ENCODE results near the gene REL.

Gene REL

GRCh38 chr2:60881047-60881932 is at the start of gene REL:
REL (plus strand) TSS chr2:60881574; CDS start chr2:60881841, 267 bp downstream.
- peaks cover 21% of the 10 kb centered on the region for H3K4me1 ChIP-seq (ENCODE audit: insufficient read depth, poor library complexity, severe bottlenecking)
- no peaks in the 10 kb centered on the region for H3K27me3 ChIP-seq (ENCODE audit: insufficient read depth, poor library complexity, severe bottlenecking)
- no peaks in the 10 kb centered on the region for H3K36me3 ChIP-seq (ENCODE audit: low read depth)
- TF ChIP-seq CTCF (IDR thresholded peaks at IDR 0.05; ENCODE audit: poor library complexity, severe bottlenecking) = no peak
- no peaks in the 10 kb centered on the region for H3K9me3 ChIP-seq (ENCODE audit: severe bottlenecking)
- H3K27ac ChIP-seq (ENCODE audit: poor library complexity, severe bottlenecking) = peak within 1 kb of the TSS; percentile 76
- peak; percentile 84 for ATAC-seq (ENCODE audit: low read depth)
- peak within 1 kb of the TSS; percentile 82 for H3K4me3 ChIP-seq (ENCODE audit: severe bottlenecking)
- DNase-seq (ENCODE audit: low spot score) = peak; percentile 87

- ATAC-seq (ENCODE audit: low read depth) (no peak), DNase-seq (ENCODE audit: low spot score) (no peak)
- Histone ChIP-seq H3K9me3 (ENCODE audit: severe bottlenecking) (no peaks in the 10 kb centered on the region), H3K4me3 (ENCODE audit: severe bottlenecking) (no peak overlapping the region), H3K36me3 (ENCODE audit: low read depth) (no peaks in the 10 kb centered on the region), H3K4me1 (ENCODE audit: insufficient read depth, poor library complexity, severe bottlenecking) (no peaks in the 10 kb centered on the region), H3K27me3 (ENCODE audit: insufficient read depth, poor library complexity, severe bottlenecking) (no peaks in the 10 kb centered on the region), H3K27ac (ENCODE audit: poor library complexity, severe bottlenecking) (no peak overlapping the region)
- TF ChIP-seq CTCF (IDR thresholded peaks at IDR 0.05; ENCODE audit: poor library complexity, severe bottlenecking) = no peak
Measured at GRCh38 chr2:60831921-60832320, 49.5 kb upstream of the REL start.

- Histone ChIP-seq H3K9me3 (ENCODE audit: severe bottlenecking) (no peaks in the 10 kb centered on the region), H3K4me1 (ENCODE audit: insufficient read depth, poor library complexity, severe bottlenecking) (no peaks in the 10 kb centered on the region), H3K36me3 (ENCODE audit: low read depth) (no peaks in the 10 kb centered on the region), H3K27ac (ENCODE audit: poor library complexity, severe bottlenecking) (no peak overlapping the region), H3K4me3 (ENCODE audit: severe bottlenecking) (no peak overlapping the region), H3K27me3 (ENCODE audit: insufficient read depth, poor library complexity, severe bottlenecking) (no peaks in the 10 kb centered on the region)
- no peak for DNase-seq (ENCODE audit: low spot score)
- TF ChIP-seq CTCF (IDR thresholded peaks at IDR 0.05; ENCODE audit: poor library complexity, severe bottlenecking) = no peak
- ATAC-seq (ENCODE audit: low read depth) = no peak
Measured at GRCh38 chr2:60832621-60833020, 48.8 kb upstream of the REL start.

GRCh38 chr2:60834270-60834717 is 47.1 kb upstream of the REL start:
- TF ChIP-seq CTCF (IDR thresholded peaks at IDR 0.05; ENCODE audit: poor library complexity, severe bottlenecking) = no peak
- Histone ChIP-seq H3K4me3 (ENCODE audit: severe bottlenecking) (no peak overlapping the region), H3K4me1 (ENCODE audit: insufficient read depth, poor library complexity, severe bottlenecking) (no peaks in the 10 kb centered on the region), H3K36me3 (ENCODE audit: low read depth) (no peaks in the 10 kb centered on the region), H3K27me3 (ENCODE audit: insufficient read depth, poor library complexity, severe bottlenecking) (no peaks in the 10 kb centered on the region), H3K27ac (ENCODE audit: poor library complexity, severe bottlenecking) (no peak overlapping the region), H3K9me3 (ENCODE audit: severe bottlenecking) (no peaks in the 10 kb centered on the region)
- DNase-seq (ENCODE audit: low spot score) (no peak), ATAC-seq (ENCODE audit: low read depth) (no peak)

- DNase-seq (ENCODE audit: low spot score) (no peak), ATAC-seq (ENCODE audit: low read depth) (no peak)
- Histone ChIP-seq H3K36me3 (ENCODE audit: low read depth) (no peaks in the 10 kb centered on the region), H3K27me3 (ENCODE audit: insufficient read depth, poor library complexity, severe bottlenecking) (no peaks in the 10 kb centered on the region), H3K9me3 (ENCODE audit: severe bottlenecking) (no peaks in the 10 kb centered on the region), H3K4me1 (ENCODE audit: insufficient read depth, poor library complexity, severe bottlenecking) (no peaks in the 10 kb centered on the region), H3K4me3 (ENCODE audit: severe bottlenecking) (no peak overlapping the region), H3K27ac (ENCODE audit: poor library complexity, severe bottlenecking) (no peak overlapping the region)
- no peak for TF ChIP-seq CTCF (IDR thresholded peaks at IDR 0.05; ENCODE audit: poor library complexity, severe bottlenecking)
Measured at GRCh38 chr2:60836491-60836890, 44.9 kb upstream of the REL start.

Measured in RWPE2 (cell line).